ENCODE measurements around the gene BAZ2B.
"Not testable (repeated sequence)": the region's sequence is repeated elsewhere in the genome, so short reads cannot be mapped to it uniquely, and the experiment has no call there.

Gene BAZ2B

DNA sequence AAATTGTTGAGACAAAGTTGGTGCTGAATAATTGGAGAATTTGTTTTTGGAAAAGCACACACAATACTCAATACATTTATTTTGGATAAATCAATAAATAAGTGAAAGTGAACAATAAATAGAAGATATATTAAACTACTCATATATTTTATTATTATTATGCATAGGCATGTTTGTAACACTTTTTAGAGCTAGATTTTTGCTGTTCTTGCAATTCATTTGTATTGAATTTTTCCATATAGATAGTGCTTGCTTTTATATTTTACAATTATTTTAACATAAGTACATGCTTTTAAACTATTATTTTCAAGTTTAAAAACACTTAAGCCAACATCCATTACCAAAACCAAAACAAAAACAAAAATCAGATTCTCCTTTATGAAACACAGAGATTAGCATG is 43.9 kb downstream of the BAZ2B start:
- DNase-seq (ENCODE audit: low read depth): no peak

GRCh38 chr2:159571540-159572260 is 44.6 kb downstream of the BAZ2B start:
- no peak for DNase-seq (ENCODE audit: low read depth)

DNA sequence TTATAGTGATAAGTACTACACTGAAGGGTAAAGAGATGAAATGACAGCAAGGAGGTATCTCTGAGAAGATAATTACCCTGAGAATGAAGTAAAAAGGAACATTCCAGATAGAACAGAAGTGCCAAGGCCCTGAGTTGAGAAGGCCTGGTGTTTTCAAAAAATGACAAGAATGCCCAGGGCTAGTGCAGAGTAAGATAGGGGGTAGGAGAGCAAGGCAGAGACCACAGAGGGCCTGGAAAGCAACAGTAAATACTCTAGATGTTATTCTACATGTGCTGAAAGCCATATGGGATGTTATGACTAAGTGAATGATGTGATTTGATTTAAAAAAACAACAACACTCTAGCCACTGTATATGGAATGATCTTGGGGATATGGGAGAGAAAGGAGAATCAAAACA is 52.3 kb downstream of the BAZ2B start:
- no peak for DNase-seq (ENCODE audit: low read depth)

DNA sequence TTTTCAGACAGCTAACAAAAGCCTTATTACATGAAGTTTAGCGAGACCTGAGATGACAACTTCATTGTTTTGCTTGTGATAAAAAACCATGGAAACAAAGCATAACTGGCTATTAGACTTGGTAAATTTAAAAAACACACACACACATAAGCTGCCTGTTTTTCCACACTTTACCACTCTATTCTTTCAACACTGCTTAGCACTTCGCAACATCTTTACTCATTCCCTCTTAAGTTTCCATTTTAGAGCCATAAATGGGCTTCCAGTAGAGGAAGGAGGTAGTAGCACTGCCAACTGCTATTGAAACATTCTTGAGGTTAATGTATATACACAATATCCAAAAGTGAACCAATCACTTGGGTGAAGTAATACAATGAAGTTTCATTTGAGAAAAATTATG is 54.1 kb downstream of the BAZ2B start:
- no peak for DNase-seq (ENCODE audit: low read depth)

GRCh38 chr2:159561786-159562185 is 54.6 kb downstream of the BAZ2B start:
- no peak for DNase-seq (ENCODE audit: low read depth)

- DNase-seq (ENCODE audit: low read depth): no peak
Observed at GRCh38 chr2:159561242-159561641, 55.1 kb downstream of the BAZ2B start.

DNA sequence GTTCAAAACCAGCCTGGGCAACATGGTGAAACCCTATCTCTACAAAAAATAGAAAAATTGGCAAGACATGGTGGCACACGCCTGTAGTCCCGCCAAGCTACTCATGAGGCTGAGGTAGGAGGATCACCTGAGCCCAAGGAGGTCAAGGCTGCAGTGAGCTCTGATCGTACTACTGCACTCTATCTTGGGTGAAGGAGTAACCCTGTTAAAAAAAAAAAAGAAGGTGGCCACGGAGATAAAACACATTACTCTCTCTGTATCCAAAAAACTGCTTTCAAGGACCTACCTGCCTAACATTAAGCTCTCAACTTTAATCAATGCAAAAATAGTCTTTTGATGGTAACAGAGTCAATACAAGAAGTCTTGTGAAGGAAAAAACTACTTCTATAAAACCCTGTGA is 57.3 kb downstream of the BAZ2B start:
- DNase-seq (ENCODE audit: low read depth): no peak

GRCh38 chr2:159558479-159558878 is 57.9 kb downstream of the BAZ2B start:
- DNase-seq (ENCODE audit: low read depth): no peak

DNA sequence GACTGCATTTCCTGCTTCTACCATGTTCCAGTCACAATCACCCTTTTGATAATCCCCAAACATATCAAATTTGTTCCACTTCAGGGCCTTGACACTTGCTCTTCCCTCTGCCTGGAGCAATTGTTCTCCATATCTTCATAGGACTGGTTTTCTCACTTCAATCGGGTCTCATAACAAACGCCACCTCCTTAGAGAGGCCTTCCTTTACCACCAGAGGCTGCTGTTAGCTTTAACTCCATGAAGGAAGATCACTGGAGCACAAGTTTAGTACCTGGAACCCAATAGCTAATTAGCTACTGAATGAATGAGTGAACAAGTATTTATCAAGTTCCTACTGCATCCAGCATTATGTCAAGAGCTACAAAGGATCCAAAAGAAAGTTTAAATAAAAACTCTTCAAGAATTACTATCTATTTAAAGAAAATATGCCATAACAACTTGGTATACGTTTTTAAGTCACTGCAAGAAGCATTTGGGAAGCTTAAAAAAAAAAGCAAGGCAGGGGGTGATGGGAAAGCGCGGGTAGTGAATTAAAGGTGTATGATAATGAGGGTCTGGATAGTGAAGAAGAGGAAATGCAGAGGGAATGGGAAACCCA is 58.8 kb downstream of the BAZ2B start:
- no peak for DNase-seq (ENCODE audit: low read depth)

DNA sequence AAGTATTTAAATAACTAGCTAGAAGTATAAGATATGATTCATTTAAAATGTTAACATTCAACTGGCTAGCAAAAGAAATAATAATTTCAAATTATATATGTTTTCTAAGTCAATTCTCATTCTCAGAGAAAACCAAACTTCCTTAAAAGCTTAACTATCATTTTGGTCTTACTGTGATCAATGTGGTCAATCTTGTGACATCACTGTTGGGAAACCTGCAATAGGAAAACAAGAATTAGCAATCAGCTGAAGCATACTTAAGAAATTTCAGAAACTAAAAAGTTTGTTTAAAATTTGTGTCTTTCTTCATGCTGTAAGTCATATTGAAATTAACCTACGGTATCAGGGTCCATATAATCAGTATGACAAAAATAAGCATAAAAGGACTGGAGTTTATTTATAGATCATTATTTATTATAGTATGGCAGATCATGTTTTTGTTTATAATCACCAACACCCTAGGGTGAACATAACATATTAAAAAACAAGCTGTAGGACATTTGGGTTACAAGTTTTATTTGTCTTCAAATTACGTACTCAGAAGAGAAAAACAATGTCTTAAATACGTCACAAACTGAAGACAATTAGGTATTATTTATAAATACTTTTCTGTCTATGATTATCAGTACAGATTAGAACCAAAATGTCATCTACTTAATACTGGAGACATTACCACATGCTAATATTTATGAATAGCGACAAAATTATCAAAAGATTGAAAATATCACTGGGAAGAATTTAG is 60.5 kb downstream of the BAZ2B start:
- no peak for DNase-seq (ENCODE audit: low read depth)

DNA sequence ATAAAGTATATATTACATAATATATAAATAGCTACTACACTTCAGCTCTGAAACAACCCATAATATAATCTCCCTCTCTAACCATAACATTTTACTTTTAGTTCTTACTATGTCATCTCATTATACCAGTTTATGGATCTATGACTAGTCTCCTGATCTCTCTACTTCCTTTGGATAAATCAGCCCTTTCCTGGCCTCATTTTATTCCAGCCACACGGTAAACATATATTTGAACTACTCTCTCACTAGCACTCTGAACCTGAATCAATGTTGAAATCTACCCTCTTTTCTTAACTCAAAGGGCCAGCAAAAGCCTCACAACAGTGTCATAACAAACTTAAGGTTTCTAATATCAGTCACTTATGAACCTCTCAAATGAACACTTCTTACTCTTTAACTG is 62.6 kb downstream of the BAZ2B start:
- no peak for DNase-seq (ENCODE audit: low read depth)

- no peak for DNase-seq (ENCODE audit: low read depth)
Observed at GRCh38 chr2:159551806-159552205, 64.5 kb downstream of the BAZ2B start.

- no peak for DNase-seq (ENCODE audit: low read depth)
Observed at GRCh38 chr2:159550231-159550630, 66.1 kb downstream of the BAZ2B start.

DNA sequence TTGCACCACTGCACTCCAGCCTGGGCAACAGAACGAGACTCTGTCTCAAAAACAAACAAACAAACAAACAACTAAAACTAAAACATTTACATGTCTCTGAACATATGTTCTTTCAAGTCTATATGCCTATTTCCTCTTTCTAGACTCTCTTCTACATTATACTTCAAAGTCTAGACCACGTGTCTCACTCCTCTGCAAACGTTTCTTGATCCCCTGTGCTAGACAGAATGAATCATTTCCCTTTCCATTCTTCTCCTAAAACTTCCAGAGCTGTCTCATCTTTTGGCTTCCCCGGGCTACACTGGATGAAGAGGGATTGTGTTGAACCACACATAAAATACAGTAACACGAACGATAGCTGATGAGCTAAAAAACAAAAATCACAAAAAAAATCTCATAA is 67.1 kb downstream of the BAZ2B start:
- no peak for DNase-seq (ENCODE audit: low read depth)

DNA sequence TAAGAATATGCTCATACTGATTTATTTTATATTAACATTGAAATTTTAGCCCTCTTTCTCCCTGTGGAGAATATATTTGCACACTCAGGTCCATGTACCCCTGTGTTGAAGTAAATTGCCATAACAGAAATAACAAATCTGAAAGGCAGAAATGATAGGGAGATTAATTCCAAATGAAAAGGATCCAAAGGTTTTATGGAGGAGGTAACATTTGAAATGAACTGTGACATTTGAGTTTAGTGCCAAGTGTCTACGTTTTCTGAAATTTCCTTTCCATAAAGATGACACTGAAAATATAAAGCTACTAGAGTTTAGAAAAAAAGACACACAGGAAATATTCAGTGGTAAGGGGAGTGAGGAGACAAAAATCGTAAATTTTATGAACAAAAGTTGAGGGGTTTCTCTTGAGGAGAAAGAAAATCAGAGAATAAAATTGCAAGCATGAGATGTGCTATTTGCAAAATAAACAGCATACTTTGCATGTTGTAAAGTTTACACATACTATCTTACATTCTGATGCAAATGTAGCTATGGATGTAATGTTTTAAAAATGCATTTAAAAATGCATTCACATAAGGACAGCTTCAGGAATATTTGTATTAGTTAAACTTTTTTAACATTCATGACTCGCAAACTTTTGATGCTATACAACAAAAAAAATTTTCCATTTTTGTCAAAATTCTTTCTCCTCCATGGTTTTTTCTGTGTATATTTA is 69.5 kb downstream of the BAZ2B start:
- no peak for DNase-seq (ENCODE audit: low read depth)

GRCh38 chr2:159546039-159546438 is 70.3 kb downstream of the BAZ2B start:
- DNase-seq (ENCODE audit: low read depth): no peak

- no peak for DNase-seq (ENCODE audit: low read depth)
Observed at GRCh38 chr2:159545085-159545484, 71.3 kb downstream of the BAZ2B start.

GRCh38 chr2:159542101-159542500 is 74.2 kb downstream of the BAZ2B start:
- DNase-seq (ENCODE audit: low read depth): no peak

GRCh38 chr2:159539701-159540100 is 76.6 kb downstream of the BAZ2B start:
- DNase-seq (ENCODE audit: low read depth): no peak

DNA sequence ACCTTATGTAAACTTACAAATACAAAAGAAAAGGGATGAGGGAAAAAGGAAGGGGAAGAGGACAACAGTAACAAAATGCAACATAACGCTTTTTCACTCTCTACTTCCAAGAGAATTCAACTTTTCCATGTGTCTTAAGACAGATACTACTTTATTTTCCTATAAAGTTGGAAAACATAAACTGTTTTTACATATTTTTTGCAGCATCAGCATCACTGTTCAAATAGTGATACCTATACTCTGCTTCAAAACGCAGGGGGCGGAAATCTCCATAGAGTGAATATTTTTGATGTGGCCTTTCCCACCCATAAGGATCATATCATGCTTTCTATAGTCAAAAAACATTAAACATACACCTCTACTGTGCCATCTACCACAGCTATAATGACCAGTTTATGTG is 77.5 kb downstream of the BAZ2B start:
- DNase-seq (ENCODE audit: low read depth): no peak

GRCh38 chr2:159535261-159535660 is 81.1 kb downstream of the BAZ2B start:
- DNase-seq (ENCODE audit: low read depth): not testable (repeated sequence)

- no peak for DNase-seq (ENCODE audit: low read depth)
Observed at GRCh38 chr2:159531475-159531874, 84.9 kb downstream of the BAZ2B start.

DNA sequence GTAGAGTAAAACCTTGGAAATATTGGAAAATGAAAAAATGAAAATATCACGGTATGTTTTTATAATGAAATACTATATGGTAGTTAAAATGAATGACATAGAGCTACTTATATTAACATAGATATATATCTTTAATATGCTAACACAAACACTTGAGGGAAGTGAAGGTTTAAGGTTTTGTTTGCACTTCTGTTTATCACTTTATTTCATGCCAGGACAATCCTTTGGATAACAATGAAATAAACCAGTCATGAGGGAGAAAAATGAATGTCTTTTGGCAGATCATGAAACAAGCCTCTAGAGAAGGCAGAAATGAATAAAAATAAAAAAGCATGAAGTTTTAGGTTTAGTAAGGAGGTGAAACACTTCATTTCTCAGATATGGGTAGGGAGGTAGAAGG is 89.9 kb downstream of the BAZ2B start:
- no peak for DNase-seq (ENCODE audit: low read depth)

Data from stimulated activated CD8-positive, alpha-beta memory T cell treated with anti-CD3 and anti-CD28 coated beads, Interleukin-7, amount 100 ng/mL, for 24 hours (primary cell).